SU-DHL-6 (cell line): ENCODE data around the gene B3GNT3.

Source experiments
- H2AFZ ChIP-seq: fragments of 200-600 bp; sonication (generic); 2 replicates; pipeline ENCODE4 v1.6.1; 2014; ENCODE audit warnings: low read depth, mild to moderate bottlenecking, moderate library complexity, mixed read lengths, antibody characterized with exemption, low read length; ENCODE audit not compliant: severe bottlenecking
- H3F3A ChIP-seq: fragments of 200-600 bp; shearing (Covaris generic); 2 replicates; pipeline ENCODE4 v1.6.0; 2016; ENCODE audit warnings: antibody characterized with exemption, mild to moderate bottlenecking; ENCODE audit not compliant: insufficient read depth
- H3K27ac ChIP-seq: fragments of 200-600 bp; sonication (generic); 2 replicates; pipeline ENCODE4 v1.5.1; 2016; ENCODE audit warnings: low read depth, mild to moderate bottlenecking, low read length, moderate library complexity, mixed read lengths
- H3K27me3 ChIP-seq: fragments of 200-600 bp; sonication (generic), shearing (Covaris generic); 2 replicates; pipeline ENCODE4 v1.6.0; 2014; ENCODE audit warnings: mild to moderate bottlenecking, low read length
- H3K36me3 ChIP-seq: fragments of 200-600 bp; sonication (generic); 2 replicates; pipeline ENCODE4 v1.6.1; 2014; ENCODE audit warnings: mild to moderate bottlenecking, low read length, mixed read lengths
- H3K4me2 ChIP-seq: fragments of 300-600, 200-600 bp; shearing (Covaris generic), sonication (generic); 2 replicates; pipeline ENCODE4 v1.6.0; 2014; ENCODE audit warnings: low read length, low read depth, mild to moderate bottlenecking; ENCODE audit not compliant: poor library complexity, severe bottlenecking
- H3K4me3 ChIP-seq: fragments of 200-600 bp; sonication (generic); 2 replicates; pipeline ENCODE4 v1.5.1; 2014; ENCODE audit warnings: antibody characterized with exemption, low read length, mild to moderate bottlenecking, mixed read lengths; ENCODE audit not compliant: insufficient read depth, poor library complexity, severe bottlenecking
- H3K79me2 ChIP-seq: fragments of 200-600 bp; sonication (generic); 2 replicates; pipeline ENCODE4 v1.6.1; 2014; ENCODE audit warnings: mild to moderate bottlenecking, low read length, moderate library complexity; ENCODE audit not compliant: insufficient read depth
- H3K9ac ChIP-seq: fragments of 200-600 bp; sonication (generic); 2 replicates; pipeline ENCODE4 v1.7.0; 2014; ENCODE audit warnings: mild to moderate bottlenecking, low read length
- H3K9me2 ChIP-seq: fragments of 200-600 bp; sonication (generic); replicated peaks from 2 replicates; pipeline ENCODE4 v1.6.1; 2014; ENCODE audit warnings: low read length; ENCODE audit not compliant: insufficient read depth
- H3K9me3 ChIP-seq: fragments of 200-600 bp; sonication (generic); 2 replicates; pipeline ENCODE4 v1.6.1; 2014; ENCODE audit warnings: low read length, mixed read lengths; ENCODE audit not compliant: insufficient read depth
- H4K20me1 ChIP-seq: fragments of 200-600 bp; sonication (generic); 2 replicates; pipeline ENCODE4 v1.6.1; 2014; ENCODE audit warnings: low read depth, mild to moderate bottlenecking, antibody characterized with exemption, low read length, moderate library complexity, mixed read lengths
- EZH2phosphoT487 ChIP-seq: fragments of 200-600 bp; sonication (generic), shearing (Covaris generic); conservative IDR thresholded peaks from 2 replicates; pipeline ENCODE4 v1.6.1; 2018; ENCODE audit warnings: mild to moderate bottlenecking, antibody characterized with exemption, low read length, moderate library complexity, mixed read lengths
- TF ChIP-seq, protein P1 (sequence below): fragments of 200-600 bp; sonication (generic); IDR thresholded peaks from one replicate; pipeline ENCODE4 v1.5.1; 2017; ENCODE audit warnings: antibody characterized with exemption, mild to moderate bottlenecking, low read length, moderate library complexity; ENCODE audit not compliant: insufficient read depth, poor library complexity, severe bottlenecking

The B3GNT3 gene

DNA sequence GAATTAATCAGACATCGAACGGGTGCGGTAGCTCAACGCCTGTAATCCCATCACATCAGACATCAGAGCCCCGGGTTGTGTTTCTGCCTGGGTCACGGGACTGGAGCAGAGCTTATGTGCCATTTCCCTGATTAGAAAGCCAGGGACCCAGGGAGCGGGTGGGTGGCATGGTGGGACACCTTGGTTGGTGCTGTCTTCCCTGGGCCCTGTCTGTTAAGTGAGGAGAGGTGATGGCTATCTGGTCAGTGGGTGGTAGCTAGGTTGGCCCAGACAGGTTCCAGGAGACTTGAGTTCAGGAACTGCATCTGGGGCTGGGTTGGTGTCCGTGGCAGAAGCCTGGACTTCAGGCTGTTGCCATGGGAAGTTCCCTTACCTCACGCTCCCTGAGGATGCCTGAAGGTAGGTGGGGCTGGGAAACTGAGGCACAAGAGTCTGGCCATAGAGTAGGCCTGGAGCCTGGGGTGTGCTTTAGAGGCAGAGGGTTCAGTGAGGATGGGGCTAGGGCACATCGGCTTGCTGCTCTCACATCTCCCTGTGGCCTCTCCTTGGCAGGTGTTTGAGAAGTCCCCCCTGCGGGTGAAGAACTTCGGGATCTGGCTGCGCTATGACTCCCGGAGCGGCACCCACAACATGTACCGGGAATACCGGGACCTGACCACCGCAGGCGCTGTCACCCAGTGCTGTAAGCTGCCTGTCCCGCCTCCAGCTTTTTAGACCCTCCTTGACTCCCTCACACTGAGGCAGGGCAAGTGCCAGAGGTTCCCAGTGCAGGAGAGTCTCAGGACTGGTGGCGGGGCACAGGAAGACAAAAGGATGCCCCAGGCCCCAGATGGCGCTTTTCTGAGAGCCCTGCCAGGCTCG is 66.8 kb downstream of the B3GNT3 start:
- TF ChIP-seq EZH2phosphoT487 = no peak
- TF ChIP-seq, protein P1, sequence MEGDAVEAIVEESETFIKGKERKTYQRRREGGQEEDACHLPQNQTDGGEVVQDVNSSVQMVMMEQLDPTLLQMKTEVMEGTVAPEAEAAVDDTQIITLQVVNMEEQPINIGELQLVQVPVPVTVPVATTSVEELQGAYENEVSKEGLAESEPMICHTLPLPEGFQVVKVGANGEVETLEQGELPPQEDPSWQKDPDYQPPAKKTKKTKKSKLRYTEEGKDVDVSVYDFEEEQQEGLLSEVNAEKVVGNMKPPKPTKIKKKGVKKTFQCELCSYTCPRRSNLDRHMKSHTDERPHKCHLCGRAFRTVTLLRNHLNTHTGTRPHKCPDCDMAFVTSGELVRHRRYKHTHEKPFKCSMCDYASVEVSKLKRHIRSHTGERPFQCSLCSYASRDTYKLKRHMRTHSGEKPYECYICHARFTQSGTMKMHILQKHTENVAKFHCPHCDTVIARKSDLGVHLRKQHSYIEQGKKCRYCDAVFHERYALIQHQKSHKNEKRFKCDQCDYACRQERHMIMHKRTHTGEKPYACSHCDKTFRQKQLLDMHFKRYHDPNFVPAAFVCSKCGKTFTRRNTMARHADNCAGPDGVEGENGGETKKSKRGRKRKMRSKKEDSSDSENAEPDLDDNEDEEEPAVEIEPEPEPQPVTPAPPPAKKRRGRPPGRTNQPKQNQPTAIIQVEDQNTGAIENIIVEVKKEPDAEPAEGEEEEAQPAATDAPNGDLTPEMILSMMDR = no peak
- Histone ChIP-seq H3K4me3 (peak overlapping the region; percentile 90), H3K27ac (peak overlapping the region; percentile 37), H3K9me2 (no peaks in the 10 kb centered on the region), H3K9ac (peak overlapping the region; percentile 85), H4K20me1 (peaks cover 5% of the 10 kb centered on the region; the same call in 1 of the 2 replicates), H3K9me3 (no peaks in the 10 kb centered on the region), H3K36me3 (peaks cover 23% of the 10 kb centered on the region), H3K27me3 (no peaks in the 10 kb centered on the region), H3F3A (peaks cover 51% of the 10 kb centered on the region), H3K4me2 (peak overlapping the region; percentile 88), H2AFZ (no peak overlapping the region), H3K79me2 (peaks cover 23% of the 10 kb centered on the region)

DNA sequence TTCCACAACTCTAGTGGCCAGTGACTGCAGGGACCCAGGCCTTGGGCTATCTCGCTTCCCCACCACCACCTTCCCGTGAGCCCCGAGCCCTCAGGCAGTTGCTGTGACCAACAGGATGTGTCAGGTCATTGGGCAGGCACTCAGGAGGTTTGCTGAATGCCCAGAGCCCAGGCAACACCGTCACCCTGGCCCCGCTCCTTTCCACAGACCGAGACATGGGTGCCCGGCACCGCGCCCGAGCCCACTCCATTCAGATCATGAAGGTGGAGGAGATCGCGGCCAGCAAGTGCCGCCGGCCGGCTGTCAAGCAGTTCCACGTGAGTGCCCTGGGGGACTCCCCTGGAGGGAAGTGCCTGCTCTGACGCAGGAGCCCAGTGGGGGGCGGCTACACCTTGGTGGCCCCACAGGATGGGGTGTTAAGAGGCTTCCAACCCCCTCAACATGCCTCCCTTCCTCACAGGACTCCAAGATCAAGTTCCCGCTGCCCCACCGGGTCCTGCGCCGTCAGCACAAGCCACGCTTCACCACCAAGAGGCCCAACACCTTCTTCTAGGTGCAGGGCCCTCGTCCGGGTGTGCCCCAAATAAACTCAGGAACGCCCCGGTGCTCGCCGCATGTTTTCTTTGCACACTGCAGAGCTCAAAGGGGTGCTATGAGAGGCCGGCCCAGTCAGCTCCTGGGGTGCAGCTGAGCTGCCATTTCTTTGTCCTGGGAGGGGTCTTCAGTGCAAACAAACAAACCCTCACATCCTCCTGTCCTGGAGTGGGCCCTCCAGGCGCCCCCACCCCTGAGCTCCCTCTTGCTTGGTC is 68.0 kb downstream of the B3GNT3 start:
- Histone ChIP-seq H2AFZ (no peak overlapping the region), H3K4me2 (peak overlapping the region; percentile 88), H3K9me2 (no peaks in the 10 kb centered on the region), H3K4me3 (no peak overlapping the region), H3F3A (peaks cover 51% of the 10 kb centered on the region), H3K9ac (no peak overlapping the region), H3K27me3 (no peaks in the 10 kb centered on the region), H3K36me3 (peaks cover 23% of the 10 kb centered on the region), H3K27ac (peak overlapping the region; percentile 37; the same call in 1 of the 2 replicates), H3K9me3 (no peaks in the 10 kb centered on the region), H4K20me1 (peaks cover 5% of the 10 kb centered on the region; the same call in 1 of the 2 replicates), H3K79me2 (peaks cover 23% of the 10 kb centered on the region)
- no peak for TF ChIP-seq EZH2phosphoT487
- TF ChIP-seq, protein P1 = no peak
